HEK293 (cell line): Measurements from ENCODE around the gene SELENOF.

Experiments used
- HOXD13 ChIP-seq: sonication (generic); formaldehyde crosslinking; IDR thresholded peaks from 2 replicates; pipeline ENCODE4 v1.8.0; 2022; ENCODE audit warnings: missing genetic modification reagents, borderline replicate concordance
- KLF9 ChIP-seq: fragments of 450-650 bp; formaldehyde crosslinking; IDR thresholded peaks from 2 replicates; pipeline ENCODE4 v1.5.1; 2016; ENCODE audit warnings: missing biosample characterization, missing genetic modification characterization, low read depth
- OSR2 ChIP-seq: fragments of 450-650 bp; formaldehyde crosslinking; IDR thresholded peaks from 2 replicates; pipeline ENCODE4 v1.5.1; 2016; ENCODE audit warnings: missing biosample characterization, missing genetic modification characterization
- PBX3 ChIP-seq: sonication (generic); formaldehyde crosslinking; IDR thresholded peaks from 2 replicates; pipeline ENCODE4 v1.8.1; 2022; ENCODE audit warnings: mild to moderate bottlenecking, moderate library complexity, missing genetic modification reagents
- REST ChIP-seq: fragments of 450-650 bp; formaldehyde crosslinking; IDR thresholded peaks from 2 replicates; pipeline ENCODE4 v1.5.1; 2016; ENCODE audit warnings: missing biosample characterization, missing genetic modification characterization
- ZBTB11 ChIP-seq: fragments of 450-650 bp; formaldehyde crosslinking; conservative IDR thresholded peaks from 2 replicates; pipeline ENCODE4 v1.5.1; 2016; ENCODE audit warnings: low read depth, missing biosample characterization, missing genetic modification characterization
- ZNF174 ChIP-seq: fragments of 450-650 bp; formaldehyde crosslinking; IDR thresholded peaks from 2 replicates; pipeline ENCODE4 v1.5.0; 2017; ENCODE audit warnings: missing biosample characterization, mild to moderate bottlenecking, missing genetic modification characterization
- ZNF518A ChIP-seq: fragments of 450-650 bp; formaldehyde crosslinking; conservative IDR thresholded peaks from 2 replicates; pipeline ENCODE4 v1.5.1; 2016; ENCODE audit warnings: low read depth, missing biosample characterization, missing genetic modification characterization
- ZNF571 ChIP-seq: fragments of 450-650 bp; formaldehyde crosslinking; IDR thresholded peaks from 2 replicates; pipeline ENCODE4 v1.5.0; 2017; ENCODE audit warnings: missing biosample characterization, missing genetic modification characterization
- ZNF645 ChIP-seq: fragments of 450-650 bp; formaldehyde crosslinking; IDR thresholded peaks from 2 replicates; pipeline ENCODE4; 2016; ENCODE audit warnings: missing biosample characterization, missing genetic modification characterization
- ZNF664 ChIP-seq: fragments of 450-650 bp; formaldehyde crosslinking; IDR thresholded peaks from 2 replicates; pipeline ENCODE4 v1.5.1; 2016; ENCODE audit warnings: missing biosample characterization, missing genetic modification characterization
- ZSCAN23 ChIP-seq: fragments of 450-650 bp; formaldehyde crosslinking; IDR thresholded peaks from 2 replicates; pipeline ENCODE4 v1.5.1; 2016; ENCODE audit warnings: missing biosample characterization, missing genetic modification characterization
- TF ChIP-seq, protein P1 (sequence below): fragments of 450-650 bp; formaldehyde crosslinking; IDR thresholded peaks from 2 replicates; pipeline ENCODE4 v1.5.1; 2016; ENCODE audit warnings: missing biosample characterization, missing genetic modification characterization
- TF ChIP-seq, protein P2 (sequence below): fragments of 450-650 bp; formaldehyde crosslinking; IDR thresholded peaks from 2 replicates; pipeline ENCODE4 v1.5.1; 2016; ENCODE audit warnings: missing biosample characterization, missing genetic modification characterization, low read depth
- TF ChIP-seq, protein P3 (sequence below): fragments of 450-650 bp; IDR thresholded peaks from 2 replicates; pipeline ENCODE4 v1.5.1; 2018; ENCODE audit warnings: missing biosample characterization, missing genetic modification characterization
- TF ChIP-seq, protein P4 (sequence below): fragments of 450-650 bp; formaldehyde crosslinking; IDR thresholded peaks from 2 replicates; pipeline ENCODE4 v1.5.1; 2017; ENCODE audit warnings: missing biosample characterization, missing genetic modification characterization

SELENOF gene

DNA sequence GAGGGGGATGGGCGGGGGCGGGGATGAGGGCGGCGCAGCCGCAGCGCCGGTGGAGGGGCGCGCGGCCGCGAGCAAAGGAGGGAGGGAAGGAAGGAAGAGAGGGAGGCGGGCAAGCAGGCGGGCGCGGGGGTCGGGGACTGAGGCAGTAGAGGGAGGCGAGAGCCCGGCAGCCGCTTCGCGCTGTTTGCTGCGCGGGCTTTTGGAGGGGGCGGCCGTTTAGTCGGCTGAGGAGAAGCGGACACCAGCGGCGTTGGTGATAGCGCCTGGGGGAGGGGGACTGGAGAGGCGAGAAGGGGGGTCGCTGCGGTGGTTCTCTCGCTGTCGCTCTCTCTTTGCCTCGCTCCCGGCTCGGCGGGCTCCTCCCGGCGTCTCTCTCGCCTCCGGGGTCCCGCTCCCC, 673 bp upstream of the SELENOF start, which contains the start of gene HS2ST1 (continued):
- 0 out of 2 replicates have a peak, but pooled peaks have one; percentile 10 for TF ChIP-seq ZBTB11 (tag by site-specific recombination)
- no peak for TF ChIP-seq ZNF174 (tag by site-specific recombination)
- TF ChIP-seq, protein P1, sequence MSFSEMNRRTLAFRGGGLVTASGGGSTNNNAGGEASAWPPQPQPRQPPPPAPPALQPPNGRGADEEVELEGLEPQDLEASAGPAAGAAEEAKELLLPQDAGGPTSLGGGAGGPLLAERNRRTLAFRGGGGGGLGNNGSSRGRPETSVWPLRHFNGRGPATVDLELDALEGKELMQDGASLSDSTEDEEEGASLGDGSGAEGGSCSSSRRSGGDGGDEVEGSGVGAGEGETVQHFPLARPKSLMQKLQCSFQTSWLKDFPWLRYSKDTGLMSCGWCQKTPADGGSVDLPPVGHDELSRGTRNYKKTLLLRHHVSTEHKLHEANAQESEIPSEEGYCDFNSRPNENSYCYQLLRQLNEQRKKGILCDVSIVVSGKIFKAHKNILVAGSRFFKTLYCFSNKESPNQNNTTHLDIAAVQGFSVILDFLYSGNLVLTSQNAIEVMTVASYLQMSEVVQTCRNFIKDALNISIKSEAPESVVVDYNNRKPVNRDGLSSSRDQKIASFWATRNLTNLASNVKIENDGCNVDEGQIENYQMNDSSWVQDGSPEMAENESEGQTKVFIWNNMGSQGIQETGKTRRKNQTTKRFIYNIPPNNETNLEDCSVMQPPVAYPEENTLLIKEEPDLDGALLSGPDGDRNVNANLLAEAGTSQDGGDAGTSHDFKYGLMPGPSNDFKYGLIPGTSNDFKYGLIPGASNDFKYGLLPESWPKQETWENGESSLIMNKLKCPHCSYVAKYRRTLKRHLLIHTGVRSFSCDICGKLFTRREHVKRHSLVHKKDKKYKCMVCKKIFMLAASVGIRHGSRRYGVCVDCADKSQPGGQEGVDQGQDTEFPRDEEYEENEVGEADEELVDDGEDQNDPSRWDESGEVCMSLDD: peak; percentile 62
- no peak for TF ChIP-seq OSR2 (tag by site-specific recombination)
- no peak for TF ChIP-seq ZNF664 (tag by site-specific recombination)
- TF ChIP-seq, protein P2, sequence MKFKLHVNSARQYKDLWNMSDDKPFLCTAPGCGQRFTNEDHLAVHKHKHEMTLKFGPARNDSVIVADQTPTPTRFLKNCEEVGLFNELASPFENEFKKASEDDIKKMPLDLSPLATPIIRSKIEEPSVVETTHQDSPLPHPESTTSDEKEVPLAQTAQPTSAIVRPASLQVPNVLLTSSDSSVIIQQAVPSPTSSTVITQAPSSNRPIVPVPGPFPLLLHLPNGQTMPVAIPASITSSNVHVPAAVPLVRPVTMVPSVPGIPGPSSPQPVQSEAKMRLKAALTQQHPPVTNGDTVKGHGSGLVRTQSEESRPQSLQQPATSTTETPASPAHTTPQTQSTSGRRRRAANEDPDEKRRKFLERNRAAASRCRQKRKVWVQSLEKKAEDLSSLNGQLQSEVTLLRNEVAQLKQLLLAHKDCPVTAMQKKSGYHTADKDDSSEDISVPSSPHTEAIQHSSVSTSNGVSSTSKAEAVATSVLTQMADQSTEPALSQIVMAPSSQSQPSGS (tag by site-specific recombination): no peak
- peak; percentile 67 for TF ChIP-seq KLF9 (tag by site-specific recombination)
- TF ChIP-seq, protein P3, sequence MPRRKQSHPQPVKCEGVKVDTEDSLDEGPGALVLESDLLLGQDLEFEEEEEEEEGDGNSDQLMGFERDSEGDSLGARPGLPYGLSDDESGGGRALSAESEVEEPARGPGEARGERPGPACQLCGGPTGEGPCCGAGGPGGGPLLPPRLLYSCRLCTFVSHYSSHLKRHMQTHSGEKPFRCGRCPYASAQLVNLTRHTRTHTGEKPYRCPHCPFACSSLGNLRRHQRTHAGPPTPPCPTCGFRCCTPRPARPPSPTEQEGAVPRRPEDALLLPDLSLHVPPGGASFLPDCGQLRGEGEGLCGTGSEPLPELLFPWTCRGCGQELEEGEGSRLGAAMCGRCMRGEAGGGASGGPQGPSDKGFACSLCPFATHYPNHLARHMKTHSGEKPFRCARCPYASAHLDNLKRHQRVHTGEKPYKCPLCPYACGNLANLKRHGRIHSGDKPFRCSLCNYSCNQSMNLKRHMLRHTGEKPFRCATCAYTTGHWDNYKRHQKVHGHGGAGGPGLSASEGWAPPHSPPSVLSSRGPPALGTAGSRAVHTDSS (tag by site-specific recombination): no peak
- no peak for TF ChIP-seq PBX3 (CRISPR knock-in tag)
- TF ChIP-seq HOXD13 (CRISPR knock-in tag): no peak
- TF ChIP-seq ZSCAN23 (tag by site-specific recombination): 0 out of 2 replicates have a peak, but pooled peaks have one; percentile 43
- TF ChIP-seq, protein P4, sequence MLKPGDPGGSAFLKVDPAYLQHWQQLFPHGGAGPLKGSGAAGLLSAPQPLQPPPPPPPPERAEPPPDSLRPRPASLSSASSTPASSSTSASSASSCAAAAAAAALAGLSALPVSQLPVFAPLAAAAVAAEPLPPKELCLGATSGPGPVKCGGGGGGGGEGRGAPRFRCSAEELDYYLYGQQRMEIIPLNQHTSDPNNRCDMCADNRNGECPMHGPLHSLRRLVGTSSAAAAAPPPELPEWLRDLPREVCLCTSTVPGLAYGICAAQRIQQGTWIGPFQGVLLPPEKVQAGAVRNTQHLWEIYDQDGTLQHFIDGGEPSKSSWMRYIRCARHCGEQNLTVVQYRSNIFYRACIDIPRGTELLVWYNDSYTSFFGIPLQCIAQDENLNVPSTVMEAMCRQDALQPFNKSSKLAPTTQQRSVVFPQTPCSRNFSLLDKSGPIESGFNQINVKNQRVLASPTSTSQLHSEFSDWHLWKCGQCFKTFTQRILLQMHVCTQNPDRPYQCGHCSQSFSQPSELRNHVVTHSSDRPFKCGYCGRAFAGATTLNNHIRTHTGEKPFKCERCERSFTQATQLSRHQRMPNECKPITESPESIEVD: no peak
- no peak for TF ChIP-seq ZNF645 (tag by site-specific recombination)
- no peak for TF ChIP-seq REST
- TF ChIP-seq ZNF518A (tag by site-specific recombination): no peak
- no peak for TF ChIP-seq ZNF571 (tag by site-specific recombination)
